GM19099 (cell line): ENCODE measurements around the gene KIF6.

Experiments
- POLR2A ChIP-seq: IDR thresholded peaks from 3 replicates; pipeline ENCODE4 v1.6.1; 2011; ENCODE audit warnings: low read depth; ENCODE audit not compliant: insufficient read length; ENCODE audit errors: extremely low read depth

Gene KIF6

DNA sequence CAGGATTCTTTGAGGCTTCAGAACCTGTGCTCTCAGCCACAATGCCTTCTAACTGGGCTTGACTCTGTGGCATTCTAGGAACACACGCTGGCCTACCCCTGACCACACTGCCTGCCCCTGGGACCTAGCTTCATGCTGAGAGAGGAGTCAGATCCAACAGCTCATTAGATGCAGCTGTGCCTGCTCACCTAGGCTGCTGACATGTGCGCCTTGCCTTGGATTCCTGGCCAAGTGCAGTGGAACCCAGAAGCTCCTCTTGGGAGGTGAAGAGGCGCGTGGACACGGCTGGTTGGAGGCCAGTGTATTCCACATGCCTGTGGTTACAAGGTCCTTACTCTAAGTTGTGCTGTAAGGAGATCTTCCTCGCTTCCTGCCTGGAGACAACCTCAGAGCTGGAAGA, 378.0 kb downstream of the KIF6 start:
- no peak for TF ChIP-seq POLR2A

GRCh38 chr6:39344821-39345280, 380.4 kb downstream of the KIF6 start:
- no peak for TF ChIP-seq POLR2A

- TF ChIP-seq POLR2A, result no peak
Measured at GRCh38 chr6:39343396-39343870, 381.8 kb downstream of the KIF6 start.

DNA sequence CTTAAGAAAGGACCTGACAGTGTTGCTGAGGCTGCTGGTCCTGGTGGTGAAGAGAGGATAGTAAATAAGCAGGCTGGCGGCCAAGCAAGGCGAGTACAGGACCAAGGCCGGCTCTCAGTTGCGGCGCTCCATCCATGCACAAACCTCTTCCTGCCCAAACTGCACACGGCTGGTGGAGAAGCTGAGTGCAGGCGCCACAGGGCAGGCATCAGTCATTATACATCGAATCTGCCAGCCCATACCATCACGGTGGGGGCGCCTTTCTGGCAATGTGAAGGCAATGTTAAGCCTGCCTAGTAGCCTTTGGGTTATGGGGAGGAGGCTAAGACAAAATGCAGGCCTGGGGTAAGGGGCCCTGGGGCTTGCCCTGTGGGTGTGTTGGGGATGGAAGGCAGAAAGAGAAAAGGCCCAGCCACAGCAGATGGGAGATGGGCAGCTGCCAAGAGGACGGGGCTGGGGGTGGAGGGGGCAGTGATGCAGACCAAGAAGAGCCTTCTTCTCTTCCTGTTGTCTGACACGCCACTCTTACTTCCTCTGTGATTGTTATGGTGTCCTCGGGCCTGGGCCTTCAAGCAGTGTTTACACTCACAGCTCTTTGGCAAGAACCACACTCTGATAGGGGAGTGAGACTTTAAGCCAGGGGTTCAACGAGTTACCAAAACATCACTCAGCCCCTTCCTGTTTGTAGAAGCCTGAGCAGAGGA, 382.4 kb downstream of the KIF6 start:
- TF ChIP-seq POLR2A, result no peak

GRCh38 chr6:39341937-39342336, 383.3 kb downstream of the KIF6 start:
- TF ChIP-seq POLR2A, result no peak

DNA sequence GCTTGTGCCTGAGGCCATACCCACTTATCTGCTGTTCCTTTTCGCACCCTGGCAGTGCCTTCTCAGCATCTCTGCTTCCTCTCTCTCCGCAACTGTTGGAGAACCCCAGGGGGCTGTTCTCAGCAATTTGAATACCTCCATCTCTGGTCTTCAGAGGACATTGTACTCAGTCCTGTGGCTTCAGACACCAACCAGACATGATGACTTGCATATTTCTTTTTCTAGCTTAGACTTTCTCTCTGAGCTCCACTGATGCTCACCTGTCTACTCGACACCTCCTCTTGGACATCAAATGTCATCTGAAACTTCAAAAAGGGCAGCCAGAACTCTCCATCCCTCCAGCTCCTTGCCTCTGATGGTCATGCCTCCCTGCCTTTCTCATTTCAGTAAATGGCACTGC, 383.9 kb downstream of the KIF6 start:
- no peak for TF ChIP-seq POLR2A

GRCh38 chr6:39339868-39340550, 385.2 kb downstream of the KIF6 start:
- no peak for TF ChIP-seq POLR2A

- no peak for TF ChIP-seq POLR2A
Measured at GRCh38 chr6:39339096-39339867, 385.9 kb downstream of the KIF6 start.

DNA sequence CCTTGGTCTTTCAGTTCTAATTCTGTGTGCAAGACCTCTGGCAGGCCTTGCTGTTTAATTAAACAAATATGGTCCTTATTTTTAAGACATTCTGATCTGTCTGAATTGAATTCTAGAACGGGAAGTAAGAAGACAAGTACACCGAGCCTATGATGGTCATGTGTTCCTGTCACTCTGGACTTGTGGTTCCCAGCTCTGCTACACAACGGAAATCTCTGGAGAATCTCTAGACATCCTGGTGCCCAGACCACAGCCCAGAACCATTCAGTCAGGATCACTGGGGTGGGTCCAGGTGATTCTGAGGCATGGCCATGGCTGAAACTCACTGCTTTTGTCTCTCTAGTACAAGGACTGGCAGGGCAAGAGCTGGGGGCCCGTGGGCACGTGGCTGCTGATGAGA, 386.8 kb downstream of the KIF6 start:
- no peak for TF ChIP-seq POLR2A

DNA sequence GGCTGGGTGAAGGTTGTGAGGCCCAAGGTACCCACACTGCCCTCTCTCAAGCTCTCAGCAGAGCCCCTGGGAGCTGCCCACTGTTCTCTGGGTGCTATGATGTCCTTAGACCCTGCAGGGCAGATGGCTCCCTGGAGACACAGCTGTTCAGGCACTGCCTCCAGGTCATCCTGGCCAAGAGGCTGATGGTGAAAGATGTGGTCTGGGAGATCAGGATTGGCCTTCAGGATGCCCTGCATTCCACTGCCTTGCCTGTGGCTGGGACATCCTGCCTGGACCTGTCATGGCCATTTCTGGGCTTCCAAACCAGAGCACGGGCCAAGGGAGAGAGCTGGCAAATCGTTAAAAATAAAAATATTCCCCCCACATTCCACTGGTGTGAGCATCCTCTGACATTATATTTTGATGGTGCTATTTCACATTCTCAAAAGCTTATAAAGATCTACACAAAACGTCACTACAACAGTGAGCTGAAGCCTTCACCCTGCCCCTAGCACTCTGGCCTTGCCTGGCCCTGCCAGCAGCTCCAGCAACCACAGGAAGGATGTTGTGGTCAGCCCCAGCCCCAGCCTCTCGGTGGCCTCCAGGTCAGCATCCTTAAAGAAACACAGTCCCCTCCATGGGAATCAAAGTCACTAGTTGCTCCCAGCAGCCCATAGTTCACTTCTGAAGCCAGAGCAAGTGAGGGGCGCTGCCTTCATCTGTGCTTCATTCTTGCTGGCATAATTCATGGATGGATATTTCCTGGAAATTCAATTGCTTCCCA, 389.2 kb downstream of the KIF6 start:
- no peak for TF ChIP-seq POLR2A

- no peak for TF ChIP-seq POLR2A
Measured at GRCh38 chr6:39333644-39334438, 391.4 kb downstream of the KIF6 start.

DNA sequence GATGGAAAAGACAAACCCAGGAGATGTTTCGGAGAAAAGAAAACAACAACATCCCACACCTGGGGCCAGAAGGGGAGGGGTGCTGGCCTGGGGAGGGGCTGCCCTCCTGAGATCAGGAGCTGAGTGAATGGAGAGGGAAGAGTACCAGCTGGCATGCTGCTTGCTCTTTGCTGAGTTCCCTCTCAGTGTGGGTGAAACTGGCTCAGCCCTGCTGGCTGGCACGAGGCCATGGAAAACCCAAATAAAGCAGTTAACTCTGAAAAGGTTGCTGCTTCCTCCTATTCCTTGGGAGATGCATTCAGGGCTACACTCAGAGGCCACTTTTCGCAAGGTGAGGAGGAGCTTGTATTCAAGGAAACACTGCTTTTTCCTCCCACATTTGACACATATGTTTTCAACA, 394.7 kb downstream of the KIF6 start:
- TF ChIP-seq POLR2A, result no peak

- TF ChIP-seq POLR2A, result no peak
Measured at GRCh38 chr6:39330057-39330456, 395.2 kb downstream of the KIF6 start.

GRCh38 chr6:39328066-39328465, 397.1 kb downstream of the KIF6 start:
- no peak for TF ChIP-seq POLR2A

GRCh38 chr6:39327507-39327906, 397.7 kb downstream of the KIF6 start:
- no peak for TF ChIP-seq POLR2A

GRCh38 chr6:39322306-39322850, 402.8 kb downstream of the KIF6 start, which contains the start of gene KCNK16:
Gene KCNK16 (minus strand): TSS chr6:39322702. CDS start chr6:39322540, 162 bp downstream.
- no peak for TF ChIP-seq POLR2A
